AG08396 (cell line): Measurements from ENCODE around the gene PSMC3.
A peak's percentile ranks its signal among the peaks of the same experiment; 100 is the strongest.

Experiments used
- DNase-seq: peaks from one replicate; pipeline ENCODE4 v3.0.0; 2012; ENCODE audit warnings: low spot score, mixed read lengths

The PSMC3 gene

GRCh38 chr11:47426062-47426956, at the start of gene PSMC3:
TSS of gene PSMC3 (minus strand) at chr11:47426439. CDS start at chr11:47426279, 160 bp downstream.
- DNase-seq = peak; percentile 94

- no peak for DNase-seq
Measured at GRCh38 chr11:47470671-47471070, 44.4 kb upstream of the PSMC3 start.

GRCh38 chr11:47469361-47470179, 43.3 kb upstream of the PSMC3 start:
- no peak for DNase-seq

- DNase-seq = no peak
Measured at GRCh38 chr11:47468598-47469214, 42.5 kb upstream of the PSMC3 start.

- no peak for DNase-seq
Measured at GRCh38 chr11:47467357-47467756, 41.1 kb upstream of the PSMC3 start.

- no peak for DNase-seq
Measured at GRCh38 chr11:47466701-47467250, 40.5 kb upstream of the PSMC3 start.

- no peak for DNase-seq
Measured at GRCh38 chr11:47466201-47466600, 40.0 kb upstream of the PSMC3 start.

GRCh38 chr11:47464483-47464882, 38.2 kb upstream of the PSMC3 start:
- DNase-seq = no peak

- no peak for DNase-seq
Measured at GRCh38 chr11:47461876-47462275, 35.6 kb upstream of the PSMC3 start.

- DNase-seq = no peak
Measured at GRCh38 chr11:47460571-47461235, 34.5 kb upstream of the PSMC3 start.

- DNase-seq = peak; percentile 80
Measured at GRCh38 chr11:47454258-47454671, 28.0 kb upstream of the PSMC3 start.

- DNase-seq = no peak
Measured at GRCh38 chr11:47453365-47453764, 27.1 kb upstream of the PSMC3 start.

GRCh38 chr11:47451990-47452389, 25.8 kb upstream of the PSMC3 start:
- no peak for DNase-seq

- no peak for DNase-seq
Measured at GRCh38 chr11:47451436-47451835, 25.2 kb upstream of the PSMC3 start.

GRCh38 chr11:47449541-47449940, 23.3 kb upstream of the PSMC3 start:
- no peak for DNase-seq

- DNase-seq = no peak
Measured at GRCh38 chr11:47448566-47449427, 22.6 kb upstream of the PSMC3 start, which contains the start of gene RAPSN. TSS of gene RAPSN (minus strand) at chr11:47449136. CDS start at chr11:47448964, 172 bp downstream.

GRCh38 chr11:47447906-47448305, 21.7 kb upstream of the PSMC3 start:
- no peak for DNase-seq

GRCh38 chr11:47446833-47447232, 20.6 kb upstream of the PSMC3 start:
- DNase-seq = no peak

- no peak for DNase-seq
Measured at GRCh38 chr11:47445840-47446239, 19.6 kb upstream of the PSMC3 start.

- DNase-seq = no peak
Measured at GRCh38 chr11:47443817-47444216, 17.6 kb upstream of the PSMC3 start.
